GM21367 (cell line): ENCODE data around the gene CRMP1.

Experiments used
- ATAC-seq: cut with Tn5 transposase; IDR thresholded peaks from one replicate; pipeline ENCODE4 v1.9.1; 2021; ENCODE audit not compliant: unreplicated experiment

The CRMP1 gene

GRCh38 chr4:5773271-5773555 lies 119.7 kb downstream of the CRMP1 start:
- no peak for ATAC-seq

GRCh38 chr4:5772528-5773270 lies 120.2 kb downstream of the CRMP1 start:
- no peak for ATAC-seq
